HG03175 (cell line): Measurements from ENCODE around the gene DUSP22.
"Not testable (repeated sequence)": the region's sequence is repeated elsewhere in the genome, so short reads cannot be mapped to it uniquely, and the experiment has no call there.

Experiments
- ATAC-seq: cut with Tn5 transposase; IDR thresholded peaks from one replicate; pipeline ENCODE4 v1.9.1; 2021; ENCODE audit warnings: mild to moderate bottlenecking, moderate library complexity; ENCODE audit not compliant: unreplicated experiment

Gene DUSP22

GRCh38 chr6:279341-280029 is 12.8 kb upstream of the DUSP22 start:
- no peak for ATAC-seq

- ATAC-seq: no peak
Observed at GRCh38 chr6:280775-281468, 11.4 kb upstream of the DUSP22 start.

GRCh38 chr6:281469-282103 is 10.7 kb upstream of the DUSP22 start:
- ATAC-seq: no peak

- ATAC-seq: no peak
Observed at GRCh38 chr6:282177-282866, 10.0 kb upstream of the DUSP22 start.

- no peak for ATAC-seq
Observed at GRCh38 chr6:282867-283416, 9.3 kb upstream of the DUSP22 start.

- ATAC-seq: no peak
Observed at GRCh38 chr6:284486-284885, 7.8 kb upstream of the DUSP22 start.

GRCh38 chr6:285030-285771 is 7.1 kb upstream of the DUSP22 start:
- no peak for ATAC-seq

GRCh38 chr6:285902-286301 is 6.4 kb upstream of the DUSP22 start:
- ATAC-seq: not testable (repeated sequence)

GRCh38 chr6:286681-287488 is 5.4 kb upstream of the DUSP22 start:
- ATAC-seq: no peak

- no peak for ATAC-seq
Observed at GRCh38 chr6:287489-287860, 4.8 kb upstream of the DUSP22 start.

- no peak for ATAC-seq
Observed at GRCh38 chr6:288866-289265, 3.4 kb upstream of the DUSP22 start.

- no peak for ATAC-seq
Observed at GRCh38 chr6:290111-290922, 2.0 kb upstream of the DUSP22 start.

GRCh38 chr6:291204-291696 is 1.0 kb upstream of the DUSP22 start:
- ATAC-seq: no peak

GRCh38 chr6:292506-293192 is 362 bp downstream of the DUSP22 start:
- ATAC-seq: peak; percentile 40

GRCh38 chr6:293193-294174 is 1.2 kb downstream of the DUSP22 start:
- no peak for ATAC-seq

GRCh38 chr6:294656-295565 is 2.6 kb downstream of the DUSP22 start:
- ATAC-seq: no peak
